Keratinocyte (primary cell): Measurements from ENCODE around the gene HERC2. TPM values are rescaled to one million over a fixed set of nuclear protein-coding genes. Genes with fewer than 3 reads are reported as not detected.

Experiments
- DNase-seq: peaks from one replicate; pipeline ENCODE4 v3.0.0-alpha.2; 2011; ENCODE audit warnings: low read depth, missing footprints, low spot score
- FAIRE-seq: peaks from 2 replicates; lab custom pipeline; 2011; peaks lifted over from hg19 to GRCh38; lab: Jason Lieb, UNC
- H2AFZ ChIP-seq: 2 replicates; pipeline ENCODE4 v1.6.0; 2012; ENCODE audit warnings: low read length, control low read depth, inconsistent platforms; ENCODE audit not compliant: control insufficient read depth
- H3K27ac ChIP-seq: 2 replicates; pipeline ENCODE4 v1.5.1; 2011; ENCODE audit warnings: low read length; ENCODE audit not compliant: control insufficient read depth, insufficient read depth
- H3K27me3 ChIP-seq: 3 replicates; pipeline ENCODE4 v1.6.0; 2011; ENCODE audit warnings: low read length; ENCODE audit not compliant: control insufficient read depth, insufficient read depth; ENCODE audit errors: extremely low read depth
- H3K36me3 ChIP-seq, 2 experiments: 2 replicates in 1 of 2; 3 replicates in 1 of 2; pipeline ENCODE4 v1.5.1; 2011; ENCODE audit warnings: low read length in 2 of 2, mild to moderate bottlenecking in 1 of 2; ENCODE audit not compliant: control insufficient read depth in 2 of 2, insufficient read depth in 2 of 2; ENCODE audit errors: extremely low read depth in 1 of 2
- H3K4me1 ChIP-seq: 3 replicates; pipeline ENCODE4 v1.5.1; 2011; ENCODE audit warnings: low read length; ENCODE audit not compliant: control insufficient read depth, insufficient read depth; ENCODE audit errors: extremely low read depth
- H3K4me2 ChIP-seq: 3 replicates; pipeline ENCODE4 v1.6.0; 2011; ENCODE audit warnings: low read depth, low read length; ENCODE audit not compliant: control insufficient read depth, insufficient read depth; ENCODE audit errors: extremely low read depth
- H3K4me3 ChIP-seq, 3 experiments: fragments of 200-600 bp in 1 of 3; sonication (generic) in 1 of 3; 2 replicates in 2 of 3; 3 replicates in 1 of 3; pipeline ENCODE4 v1.5.1; 2011 to 2016; ENCODE audit warnings: low read length in 3 of 3, mild to moderate bottlenecking in 3 of 3, control low read depth in 2 of 3, inconsistent platforms in 1 of 3, low read depth in 1 of 3, mixed read lengths in 1 of 3, mixed run types in 1 of 3, moderate library complexity in 1 of 3; ENCODE audit not compliant: control insufficient read depth in 2 of 3, insufficient read depth in 2 of 3; ENCODE audit errors: extremely low read depth in 1 of 3
- H3K79me2 ChIP-seq: 2 replicates; pipeline ENCODE4 v1.6.0; 2012; ENCODE audit warnings: low read length; ENCODE audit not compliant: control insufficient read depth, insufficient read depth
- H3K9ac ChIP-seq: 3 replicates; pipeline ENCODE4 v1.6.0; 2011; ENCODE audit warnings: low read length; ENCODE audit not compliant: control insufficient read depth, insufficient read depth; ENCODE audit errors: extremely low read depth
- H3K9me1 ChIP-seq: 3 replicates; pipeline ENCODE4 v1.6.0; 2011; ENCODE audit warnings: low read length; ENCODE audit not compliant: control insufficient read depth, insufficient read depth; ENCODE audit errors: extremely low read depth
- H3K9me3 ChIP-seq: 2 replicates; pipeline ENCODE4 v1.5.1; 2012; ENCODE audit warnings: low read depth, low read length; ENCODE audit not compliant: control insufficient read depth
- H4K20me1 ChIP-seq: 3 replicates; pipeline ENCODE4 v1.6.0; 2011; ENCODE audit warnings: low read length; ENCODE audit not compliant: control insufficient read depth, insufficient read depth; ENCODE audit errors: extremely low read depth
- CTCF ChIP-seq, 3 experiments: IDR thresholded peaks in 1 of 3; conservative IDR thresholded peaks in 1 of 3; optimal IDR thresholded peaks in 1 of 3; 2 replicates in 2 of 3; 3 replicates in 1 of 3; pipeline versions ENCODE3 to v1.5.1; 2011; ENCODE audit warnings: low read length in 3 of 3, mild to moderate bottlenecking in 3 of 3, moderate library complexity in 2 of 3, control low read depth in 1 of 3, inconsistent platforms in 1 of 3; ENCODE audit not compliant: insufficient read depth in 2 of 3; ENCODE audit errors: extremely low read depth in 1 of 3
- EZH2 ChIP-seq: IDR thresholded peaks from one replicate; pipeline ENCODE4 v1.6.1; 2012; ENCODE audit warnings: inconsistent platforms, mild to moderate bottlenecking, low read length, moderate library complexity
- dilution Hi-C: fragments of 300-500 bp; cut with MboI; formaldehyde crosslinking; loops from one replicate; pipeline ENCODE4 v1.7.0; 2020; ENCODE audit warnings: low sequenced_read_pairs; ENCODE audit not compliant: extremely low pct_ligation_motif_present
- polyA plus RNA-seq, 5 experiments: library from polyadenylated mRNA; depleted of rRNA in 3 of 5; stranded (reverse) in 3 of 5; stranded (forward) in 1 of 5; unstranded in 1 of 5; fragments of >200 nt; gene quantifications; 1 replicate in 1 of 5; 2 replicates in 3 of 5; 3 replicates in 1 of 5; pipeline versions ENCODE4 v1.2.1 to v1.2.3, GENCODE V29; 2011 to 2012; ENCODE audit warnings: missing spikeins in 2 of 5, low read depth in 1 of 5, low replicate concordance in 1 of 5

Gene HERC2
- polyA plus RNA-seq, 1 donor (not counting 4 experiments of a cell fraction or from before 2014, with no cell fraction given): 12.4 TPM

- Histone ChIP-seq H4K20me1 (no peaks in the 10 kb centered on the region), H3K4me2 (no peak overlapping the region), H3K79me2 (no peaks in the 10 kb centered on the region), H3K36me3 (peaks cover 14 to 29% of the 10 kb centered on the region in 2 experiments), H2AFZ (no peak overlapping the region), H3K4me1 (no peaks in the 10 kb centered on the region), H3K9me1 (no peaks in the 10 kb centered on the region), H3K27me3 (no peaks in the 10 kb centered on the region), H3K9me3 (no peaks in the 10 kb centered on the region), H3K9ac (no peak overlapping the region), H3K4me3 (no peak overlapping the region), H3K27ac (no peak overlapping the region)
- dilution Hi-C loops: no loop called here
- TF ChIP-seq EZH2 (no peak), CTCF (optimal IDR thresholded peaks at IDR 0.05 in 1 of 3, IDR thresholded peaks at IDR 0.05 in 1 of 3, conservative IDR thresholded peaks at IDR 0.05 in 1 of 3; ENCODE audit: extremely low read depth in 1 of 3, insufficient read depth in 2 of 3, low read length in 3 of 3) (no peak)
- FAIRE-seq (no peak), DNase-seq (no peak)
These were observed 139.8 kb downstream of the HERC2 start for GRCh38 chr15:28182216-28182615.

- Histone ChIP-seq H3K79me2 (no peaks in the 10 kb centered on the region), H4K20me1 (no peaks in the 10 kb centered on the region), H3K4me3 (no peak overlapping the region), H3K4me2 (no peak overlapping the region), H3K27me3 (no peaks in the 10 kb centered on the region), H3K9me1 (no peaks in the 10 kb centered on the region), H3K9ac (no peak overlapping the region), H3K4me1 (no peaks in the 10 kb centered on the region), H3K27ac (no peak overlapping the region), H3K36me3 (peaks cover 17 to 26% of the 10 kb centered on the region in 2 experiments), H3K9me3 (no peaks in the 10 kb centered on the region), H2AFZ (no peak overlapping the region)
- dilution Hi-C loops: no loop called here
- TF ChIP-seq CTCF (optimal IDR thresholded peaks at IDR 0.05 in 1 of 3, IDR thresholded peaks at IDR 0.05 in 1 of 3, conservative IDR thresholded peaks at IDR 0.05 in 1 of 3; ENCODE audit: extremely low read depth in 1 of 3, insufficient read depth in 2 of 3, low read length in 3 of 3) (no peak), EZH2 (no peak)
- DNase-seq (no peak), FAIRE-seq (no peak)
These were observed 140.6 kb downstream of the HERC2 start for GRCh38 chr15:28181366-28181765.
